ENCODE measurements around the gene PINK1.

- TF ChIP-seq POLR2AphosphoS5 (IDR thresholded peaks at IDR 0.05; ENCODE audit: low read depth, low read length) = no peak
- no peak for TF ChIP-seq TAF1 (IDR thresholded peaks at IDR 0.05; ENCODE audit: borderline replicate concordance, low read depth, low read length)
Observed at GRCh38 chr1:20645414-20645813, 12.2 kb downstream of the PINK1 start.
